HT1080 (cell line): ENCODE results near the gene ASAP3. TPM values are rescaled to one million over a fixed set of nuclear protein-coding genes. Genes with fewer than 3 reads are reported as not detected.

Experiments used
- DNase-seq: peaks from one replicate; pipeline ENCODE4 v3.0.0-alpha.2; 2015; ENCODE audit warnings: low read depth
- total RNA-seq: library from RNA; depleted of rRNA; stranded (reverse); fragments of >200 nt; shearing (Covaris generic); gene quantifications from 2 replicates; pipeline ENCODE4 v1.2.3, GENCODE V29; 2014

ASAP3 gene
- total RNA-seq, 1 experiment from 2014 or later, result 2.2 TPM

DNA sequence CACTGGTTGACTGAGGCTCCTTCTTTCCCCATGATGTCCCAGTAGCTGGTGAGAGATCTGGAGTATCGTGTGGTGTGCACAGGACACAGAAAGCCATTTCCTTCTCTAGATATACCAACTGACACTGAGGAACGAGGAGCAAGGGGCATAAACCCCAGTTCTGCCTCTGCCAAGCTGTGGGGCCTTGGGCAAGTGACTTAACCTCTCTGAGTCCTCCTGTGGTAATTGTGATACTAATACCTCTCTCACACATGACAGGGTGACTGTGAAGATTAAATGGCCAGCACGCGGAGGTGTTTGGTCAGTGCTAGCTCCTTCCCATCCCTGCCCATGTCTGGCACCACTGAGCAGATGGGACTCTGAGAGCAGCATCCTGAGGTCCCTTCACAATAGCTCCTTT lies 33.1 kb downstream of the ASAP3 start:
- no peak for DNase-seq

DNA sequence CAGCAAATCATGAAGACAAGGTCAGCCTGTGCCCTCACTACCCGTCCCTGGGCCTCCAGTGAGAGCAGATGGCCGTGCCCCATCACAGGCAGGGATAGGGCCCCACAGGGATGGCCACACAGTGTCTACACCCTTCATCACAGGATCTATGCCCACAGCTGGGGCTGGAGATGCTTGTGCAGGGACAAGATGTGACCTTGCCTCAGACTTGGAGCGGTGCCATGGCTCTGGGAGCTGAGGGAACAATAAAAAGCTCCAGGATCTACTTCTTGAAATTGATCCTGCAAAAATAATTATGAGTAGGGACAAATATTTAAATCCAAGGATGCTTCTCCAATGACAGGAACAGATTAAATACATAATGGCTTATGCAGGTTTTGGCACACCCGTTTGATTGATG lies 34.0 kb downstream of the ASAP3 start:
- DNase-seq, result no peak

DNA sequence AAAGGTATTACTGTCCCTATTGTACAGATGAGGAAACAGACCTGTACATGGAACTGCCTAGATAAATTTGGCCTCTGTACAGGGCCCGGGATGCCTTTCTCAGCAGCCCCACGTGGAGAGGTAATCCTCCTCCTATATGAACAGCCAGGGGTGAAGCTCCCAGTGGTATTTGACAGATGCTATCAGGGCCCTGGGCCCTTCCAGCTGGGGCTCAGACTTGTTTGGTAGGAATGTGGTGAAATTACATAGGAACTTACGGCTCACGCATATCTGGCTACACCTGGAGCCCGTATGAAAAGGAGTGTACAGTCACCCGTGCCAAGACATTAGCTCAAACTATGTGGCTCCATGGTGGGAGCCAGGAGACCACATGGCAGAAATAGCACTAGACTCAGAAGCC lies 34.7 kb downstream of the ASAP3 start:
- DNase-seq, result no peak

DNA sequence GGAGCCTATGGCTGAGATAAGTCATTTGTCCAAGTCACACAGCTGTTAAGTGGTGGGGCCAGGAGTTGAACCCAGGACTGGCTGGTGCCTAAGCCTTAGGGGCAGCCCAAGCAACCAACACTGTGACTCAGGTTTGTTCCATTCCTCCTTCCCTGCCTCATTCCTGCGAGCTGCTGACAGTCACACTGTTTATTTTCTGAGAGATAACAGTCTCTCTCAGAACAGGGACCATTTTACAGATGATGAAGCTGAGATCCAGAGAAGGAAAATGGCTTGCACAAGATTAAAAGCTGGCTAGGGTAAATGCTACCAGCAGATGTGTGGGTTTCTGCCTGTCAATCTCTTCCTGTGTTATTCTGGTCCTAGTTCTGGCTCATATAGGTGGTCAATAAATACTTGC lies 35.1 kb downstream of the ASAP3 start:
- no peak for DNase-seq

DNA sequence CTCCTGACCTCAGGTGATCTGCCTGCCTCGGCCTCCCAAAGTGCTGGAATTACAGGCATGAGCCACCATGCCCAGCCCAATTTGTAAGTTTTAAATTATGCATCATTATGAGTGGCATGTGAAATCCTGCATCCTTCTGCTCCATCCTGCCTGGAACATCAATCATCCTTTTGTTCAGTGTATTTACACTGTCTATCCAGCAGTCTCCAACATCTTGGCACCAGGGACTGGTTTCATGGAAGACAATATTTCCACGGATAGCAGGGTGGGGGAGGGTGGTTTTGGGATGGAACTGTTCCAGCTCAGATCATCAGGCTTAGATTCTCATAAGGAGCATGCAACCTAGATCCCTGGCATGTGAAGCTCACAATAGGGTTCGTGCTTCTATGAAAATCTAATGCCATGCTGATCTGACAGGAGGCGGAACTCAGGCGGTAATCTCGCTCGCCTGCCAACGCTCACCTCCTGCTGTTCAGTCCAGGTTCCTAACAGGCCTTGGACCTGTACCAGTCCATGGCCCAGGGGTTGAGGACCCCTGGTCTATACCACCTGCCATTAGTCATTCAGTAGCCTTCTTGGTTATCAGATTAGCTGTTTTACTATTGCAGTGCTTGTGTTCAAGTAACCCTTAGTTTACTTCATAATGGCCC lies 37.2 kb downstream of the ASAP3 start:
- DNase-seq, result no peak

DNA sequence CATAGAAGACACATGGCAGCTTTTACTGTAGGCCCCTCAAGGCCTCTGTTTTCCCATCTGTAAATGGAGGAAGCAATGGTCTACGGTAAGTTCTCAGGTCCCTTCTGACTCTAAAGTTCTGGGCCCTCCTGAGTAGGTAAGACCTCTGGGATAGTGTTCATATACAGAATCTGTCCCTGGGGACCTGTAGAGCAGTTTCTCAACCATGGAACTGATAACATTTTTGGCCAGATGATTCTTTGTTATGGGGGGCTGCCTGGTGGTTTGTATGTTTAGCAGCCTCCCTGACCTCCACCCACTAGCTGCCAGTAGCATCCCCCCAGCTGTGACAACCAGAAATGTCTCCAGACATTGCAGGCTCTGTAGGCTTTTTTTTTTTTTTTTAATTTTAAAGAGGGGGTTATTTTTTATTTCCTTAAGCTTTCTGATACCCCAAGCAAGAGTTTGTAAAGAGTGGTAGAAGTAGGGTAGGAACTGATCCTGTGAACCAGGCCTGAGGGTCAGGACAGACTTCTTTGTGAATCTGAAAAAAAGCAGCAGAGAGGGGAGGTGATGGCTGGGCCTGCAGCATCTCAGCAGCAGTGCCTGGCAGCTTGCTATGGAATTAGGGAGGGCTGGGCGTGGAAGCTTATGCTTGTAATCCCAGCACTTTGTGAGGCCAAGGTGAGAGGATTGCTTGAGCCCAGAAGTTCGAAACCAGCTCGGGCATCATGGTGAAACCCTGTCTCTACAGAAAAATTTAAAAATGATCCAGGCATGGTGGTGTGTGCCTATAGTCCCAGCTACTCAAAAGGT lies 39.2 kb downstream of the ASAP3 start:
- no peak for DNase-seq

DNA sequence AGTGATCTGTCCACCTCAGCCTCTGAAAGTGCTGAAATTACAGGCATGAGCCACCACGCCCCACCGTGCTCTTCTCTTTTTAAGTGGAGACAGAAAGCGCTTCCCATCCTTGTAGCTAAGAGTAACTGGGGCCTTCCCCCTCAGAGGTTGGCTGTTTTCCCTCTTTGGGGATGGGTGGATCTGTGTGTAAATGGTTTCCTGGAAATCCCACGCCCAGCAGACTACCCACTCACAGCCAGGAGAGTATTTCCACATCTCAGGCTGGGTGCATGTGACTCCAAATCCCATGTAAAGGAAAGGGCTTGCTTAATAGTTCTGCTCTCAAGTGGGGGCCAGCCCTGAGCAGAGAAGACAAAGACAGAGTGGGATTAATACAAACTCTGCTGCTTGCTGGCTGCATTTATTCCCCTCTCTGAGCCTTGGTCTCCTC lies 39.9 kb downstream of the ASAP3 start:
- DNase-seq, result no peak

DNA sequence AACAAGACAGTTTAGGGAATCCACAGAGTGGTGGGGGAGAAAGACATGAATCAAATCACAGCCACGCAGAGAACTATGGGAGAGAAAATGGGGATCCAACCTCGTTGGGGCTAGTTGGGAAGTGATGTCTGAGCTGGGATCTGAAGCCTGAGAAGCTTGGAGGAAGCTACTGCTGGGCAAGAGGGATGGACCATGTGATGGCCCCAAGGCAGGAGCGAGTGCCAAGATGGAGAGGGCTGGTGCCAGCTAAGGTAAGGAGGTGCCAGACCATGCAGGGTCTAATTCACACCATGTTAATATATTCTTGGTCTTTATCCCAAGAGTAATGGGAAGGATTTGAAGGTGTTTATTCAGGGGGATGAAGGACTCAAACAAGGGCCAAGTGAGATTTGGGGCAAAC lies 41.2 kb downstream of the ASAP3 start:
- no peak for DNase-seq

DNA sequence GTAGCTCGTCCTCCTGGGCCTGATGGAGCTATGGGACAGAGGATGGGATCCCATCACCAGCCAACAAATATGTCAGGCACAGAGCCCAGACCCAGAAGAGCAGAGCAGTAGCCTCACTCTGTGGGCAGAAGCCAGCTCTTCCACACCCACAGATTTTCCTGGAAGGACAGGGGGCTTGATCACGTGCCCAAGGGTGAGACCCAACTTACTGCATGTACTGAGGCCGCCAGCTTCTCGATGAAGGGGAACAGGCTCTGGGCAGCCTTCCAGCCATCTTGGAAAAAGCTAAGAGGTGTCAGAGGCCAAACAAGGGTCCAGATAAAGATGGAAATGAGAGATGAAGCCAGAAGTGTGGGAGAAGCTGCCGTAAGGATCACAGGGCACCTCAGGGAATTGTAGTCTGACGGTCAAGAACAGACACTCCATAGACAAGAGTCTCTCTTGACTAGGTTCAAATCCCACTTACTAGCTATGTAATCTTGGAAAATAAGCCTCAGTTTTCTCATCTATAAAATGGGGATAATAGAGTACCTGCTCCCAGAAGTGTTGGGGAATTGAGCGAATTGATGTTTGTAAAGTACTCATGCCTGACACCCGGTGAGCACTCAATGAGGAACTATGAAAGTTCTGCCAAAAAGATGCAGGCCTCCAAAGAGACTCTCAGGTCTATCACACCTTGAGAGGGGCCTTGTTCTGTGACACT lies 42.4 kb downstream of the ASAP3 start:
- DNase-seq, result no peak

DNA sequence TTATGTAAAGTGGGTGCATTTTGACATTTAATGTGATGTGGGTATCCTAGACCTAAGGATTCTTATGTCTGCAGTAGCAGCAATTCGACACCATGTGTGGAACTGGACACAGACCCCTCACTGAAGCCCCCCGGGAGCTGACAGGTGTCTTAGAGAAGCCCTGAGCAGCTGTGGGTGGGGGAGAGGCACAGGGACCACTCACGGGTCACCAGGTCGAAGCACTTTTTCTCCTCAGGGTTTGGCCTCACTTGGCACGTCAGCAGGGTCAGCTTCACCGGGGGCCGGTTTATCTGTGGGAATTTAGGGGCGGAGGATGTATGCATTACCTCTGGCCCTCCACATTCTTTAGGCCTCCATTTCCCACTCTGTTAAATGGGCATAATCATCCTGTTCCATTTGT lies 45.4 kb downstream of the ASAP3 start:
- DNase-seq, result no peak

DNA sequence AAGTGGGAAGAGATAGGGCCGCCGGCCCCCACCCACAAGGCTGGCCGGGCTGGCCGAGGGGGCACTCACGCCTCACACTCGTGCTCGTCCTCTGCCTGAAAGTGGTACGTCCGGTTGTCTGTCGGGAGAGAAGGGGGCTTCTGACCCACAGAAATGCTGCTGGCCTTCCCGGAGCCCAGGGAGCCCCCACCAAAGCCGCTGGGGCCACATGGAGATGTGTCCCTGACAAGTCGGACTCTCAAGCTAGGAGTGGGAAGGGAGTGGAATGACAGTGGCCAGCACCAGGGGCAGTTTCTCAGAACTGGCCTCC lies 46.7 kb downstream of the ASAP3 start:
- no peak for DNase-seq

DNA sequence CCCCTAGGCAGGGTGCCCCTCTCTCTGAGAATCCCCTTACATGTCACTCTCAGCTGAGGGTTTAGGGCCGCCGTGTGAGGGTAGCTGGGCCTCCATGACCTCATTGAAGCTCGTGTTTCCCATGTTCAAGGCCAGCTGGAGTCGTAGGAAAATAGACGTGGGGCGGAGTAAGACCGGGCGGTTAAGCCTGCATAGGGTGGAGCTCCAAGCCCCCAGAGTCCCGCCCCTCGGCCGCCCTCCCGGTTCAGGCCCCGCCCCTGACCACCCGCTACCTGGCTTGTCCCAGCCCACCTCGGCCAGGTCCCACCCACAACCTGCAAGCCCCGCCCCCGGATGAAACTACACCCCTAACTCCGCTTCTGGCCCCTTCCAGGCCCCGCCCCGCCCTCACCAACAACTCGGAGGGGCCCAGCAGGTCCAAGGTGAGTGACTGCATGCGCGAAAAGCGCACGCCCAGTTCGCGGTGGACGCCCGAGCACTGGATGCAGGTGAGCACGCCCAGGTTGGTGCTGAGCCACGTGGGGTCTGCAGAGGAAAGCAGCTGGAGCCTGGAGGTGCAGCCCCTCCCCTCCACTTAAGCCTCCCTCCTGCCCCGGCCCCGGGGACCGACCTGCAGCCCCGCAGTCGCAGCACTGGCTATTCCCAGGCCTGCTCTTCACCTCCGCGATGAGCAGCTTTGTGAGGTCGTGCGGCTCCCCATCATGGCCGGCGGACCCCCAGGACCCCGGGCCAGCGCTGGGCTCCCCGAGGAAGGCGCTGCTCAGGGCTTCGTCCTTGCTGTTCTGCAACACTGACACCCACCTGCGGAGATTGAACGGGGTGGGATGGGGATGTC lies 47.2 kb downstream of the ASAP3 start:
- no peak for DNase-seq

DNA sequence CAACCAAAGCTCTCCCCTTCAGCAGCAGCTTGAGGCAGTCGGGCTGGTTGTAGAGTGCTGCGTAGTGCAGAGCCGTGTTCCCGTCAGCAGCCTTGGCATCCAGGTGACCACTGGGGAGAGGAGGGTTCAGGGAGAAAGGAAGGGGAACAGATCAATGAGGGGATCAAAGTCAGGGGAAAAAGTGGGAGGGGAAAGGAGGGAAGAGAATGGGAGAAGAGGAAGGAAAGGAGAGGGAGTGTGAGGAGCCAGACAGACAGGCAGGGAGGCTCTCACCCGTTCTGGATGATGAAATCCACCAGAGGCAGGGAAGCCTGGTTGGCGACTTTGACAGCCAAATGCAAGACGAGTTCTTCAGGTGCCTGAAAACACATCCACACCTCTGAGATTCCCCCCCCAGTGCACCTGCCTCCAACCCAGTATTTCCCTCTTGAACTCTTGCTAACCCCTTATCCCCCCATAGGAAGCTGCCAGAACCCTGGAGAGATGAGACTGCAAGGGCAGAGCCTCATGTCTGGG lies 49.7 kb downstream of the ASAP3 start:
- no peak for DNase-seq

DNA sequence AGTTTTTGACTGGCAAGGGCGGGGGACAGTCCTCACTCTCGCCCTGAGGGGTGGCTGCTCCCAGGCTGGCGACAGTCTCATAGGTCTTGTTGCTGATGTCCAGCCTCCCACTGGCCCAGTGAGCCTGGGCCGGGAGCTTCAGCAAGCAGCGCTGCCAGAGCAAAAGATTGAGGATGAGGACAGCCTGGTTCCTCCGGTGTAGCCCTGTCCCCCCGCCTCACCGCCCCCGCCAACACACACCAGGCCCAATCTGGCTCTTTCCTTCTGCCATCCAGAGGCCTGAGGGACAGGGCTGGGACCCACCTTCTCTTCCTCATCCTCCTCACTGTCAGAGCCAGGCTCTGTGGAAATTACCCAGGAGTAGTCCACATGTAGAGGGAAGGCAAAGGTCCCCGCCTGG lies 50.9 kb downstream of the ASAP3 start:
- DNase-seq, result no peak

DNA sequence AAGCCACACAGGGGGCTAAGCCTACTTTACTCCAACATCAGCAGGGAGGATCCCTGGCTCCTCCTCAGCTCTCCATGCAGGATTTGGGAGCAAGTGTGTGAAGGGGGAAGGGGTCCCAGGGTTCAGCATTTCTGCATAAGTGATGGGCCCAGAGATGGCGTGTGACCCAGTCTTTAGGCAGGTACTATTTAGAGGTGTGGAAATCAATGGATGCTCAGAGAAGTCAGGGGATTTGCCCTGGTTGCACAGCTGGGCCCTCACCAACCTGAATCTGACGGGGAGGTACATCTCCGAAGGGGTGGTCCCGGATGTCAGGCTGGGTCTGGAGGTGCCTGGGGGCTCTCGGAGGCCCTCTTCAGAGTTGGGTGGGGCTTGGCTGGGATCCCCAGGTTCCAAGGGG lies 52.5 kb downstream of the ASAP3 start:
- DNase-seq, result no peak

DNA sequence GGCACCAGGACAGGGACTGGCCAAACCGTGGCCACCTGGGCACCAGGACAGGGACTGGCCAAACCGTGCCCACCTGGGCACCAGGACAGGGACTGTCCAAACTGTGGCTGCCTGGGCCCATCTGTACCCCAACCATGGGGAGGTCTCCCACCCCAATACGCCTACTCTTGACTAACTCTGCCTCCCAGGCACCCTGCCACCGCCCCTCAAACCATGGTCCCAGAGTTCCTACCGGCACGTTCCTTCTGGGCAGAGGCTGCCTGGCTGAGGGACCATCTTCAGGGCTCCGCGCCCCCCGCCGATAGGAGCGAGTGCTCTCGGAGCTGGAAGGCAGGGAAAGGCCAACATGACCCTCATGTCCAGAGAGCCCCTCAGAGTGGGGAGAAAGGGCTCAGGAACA lies 53.2 kb downstream of the ASAP3 start:
- no peak for DNase-seq

DNA sequence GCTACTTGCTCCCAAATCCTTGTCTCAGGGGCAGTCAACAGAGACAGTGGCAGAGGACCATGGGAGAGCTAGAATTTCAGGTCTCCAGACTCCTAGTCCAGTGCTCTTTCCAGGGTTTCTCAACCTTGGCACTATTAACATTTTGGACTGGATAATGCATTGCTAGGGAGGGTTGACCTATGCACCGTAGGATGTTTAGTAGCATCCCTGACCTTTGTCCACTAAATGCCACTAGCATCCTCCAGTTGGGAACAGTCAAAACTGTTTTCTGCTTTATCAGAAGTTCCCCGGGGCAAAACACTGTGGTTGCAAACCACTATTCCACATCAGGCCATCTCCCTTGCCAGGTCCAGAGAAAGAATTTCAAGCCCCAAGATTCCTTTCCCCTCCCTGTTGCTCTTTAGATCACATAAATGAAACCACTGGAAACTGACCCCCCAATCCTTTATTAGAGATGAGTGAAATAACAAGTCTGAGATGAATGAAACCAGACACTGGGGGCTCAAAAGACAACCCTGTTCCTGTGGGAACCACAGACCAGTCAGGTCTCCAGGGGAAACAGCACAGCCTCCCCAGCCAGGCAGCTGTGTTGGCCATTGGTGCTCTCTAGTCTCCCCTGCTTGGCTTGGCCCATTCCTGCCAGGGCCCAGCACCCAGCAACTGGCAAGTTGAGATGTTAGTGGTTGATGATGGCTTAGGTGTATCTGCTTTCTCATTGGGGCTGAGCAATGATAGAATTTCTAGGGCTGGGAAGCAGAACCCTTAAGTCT lies 55.7 kb downstream of the ASAP3 start:
- DNase-seq, result no peak

DNA sequence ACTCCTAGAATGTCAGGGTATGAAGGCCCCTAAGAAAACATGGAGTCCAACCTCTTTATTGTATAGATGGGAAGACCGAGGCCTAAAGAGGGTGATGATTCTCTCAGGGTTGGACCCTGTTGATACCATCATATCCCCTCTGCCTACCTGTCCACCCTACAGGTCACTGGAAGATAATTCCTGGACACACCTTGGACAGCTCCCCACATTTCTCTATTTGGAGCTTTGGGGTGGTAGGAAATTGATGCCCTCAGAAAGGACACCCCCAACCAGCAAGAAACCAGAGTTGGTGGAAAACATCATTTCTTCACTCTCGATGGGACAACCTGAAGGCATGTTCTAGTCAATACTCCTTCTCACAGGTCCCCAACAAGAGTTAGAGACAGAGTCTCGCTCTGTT lies 56.4 kb downstream of the ASAP3 start:
- DNase-seq, result no peak

DNA sequence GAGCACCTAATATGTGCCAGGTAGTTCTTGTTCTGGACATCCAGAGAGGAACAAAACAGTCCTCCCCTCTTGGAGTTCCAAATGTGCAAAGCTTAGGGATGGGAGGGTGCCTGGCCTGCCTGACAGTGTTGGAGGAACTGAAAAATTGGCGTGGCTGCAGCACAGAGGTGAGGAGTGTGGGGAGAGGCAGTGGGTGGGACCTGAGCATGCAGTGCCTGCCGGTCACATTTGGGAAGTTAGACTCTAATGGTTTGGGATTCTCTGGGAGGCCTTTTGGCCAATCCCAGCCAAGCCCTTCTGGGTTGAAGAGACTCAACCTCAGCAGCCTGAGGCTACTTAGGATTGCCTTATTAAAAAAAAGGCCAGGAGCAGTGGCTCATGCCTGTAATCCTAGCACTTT lies 57.2 kb downstream of the ASAP3 start:
- DNase-seq, result no peak

DNA sequence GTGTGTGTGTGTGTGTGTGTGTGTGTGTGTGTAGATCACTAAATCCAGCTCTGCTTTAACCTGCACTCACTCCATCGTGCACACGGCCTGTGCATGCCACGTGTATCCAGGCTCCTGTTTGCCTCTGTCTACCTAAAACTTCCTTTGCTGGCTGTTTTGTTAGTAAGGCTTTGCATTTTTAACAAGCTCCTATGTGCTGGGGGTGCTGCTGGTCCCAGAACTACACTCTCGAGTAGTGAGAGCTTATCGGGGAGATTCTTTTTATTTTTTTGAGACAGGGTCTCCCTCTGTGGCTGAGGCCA lies 58.8 kb downstream of the ASAP3 start:
- DNase-seq, result no peak
